OCI-LY7 (cell line): ENCODE results near the gene KCNMA1. TPM values are rescaled to one million over a fixed set of nuclear protein-coding genes. Genes with fewer than 3 reads are reported as not detected.

Source experiments
- BruUV-seq: library from RNA; stranded (reverse); fragments of 400-500 nt; replicated peaks from 2 replicates; lab custom pipeline; 2021; lab: Mats Ljungman, UMichigan
- CTCF ChIA-PET: fragments of 300-600 bp; sonication (Branson Sonifier 250); formaldehyde crosslinking; loops from one replicate; lab custom pipeline; 2022; ENCODE audit warnings: antibody characterized with exemption; ENCODE audit not compliant: unreplicated experiment; lab: Charles Lee
- POLR2A ChIA-PET: fragments of 300-600 bp; sonication (Branson Sonifier 250); formaldehyde crosslinking; loops from one replicate; lab custom pipeline; 2022; ENCODE audit warnings: antibody characterized with exemption; lab: Charles Lee
- DNase-seq: peaks from one replicate; pipeline ENCODE4 v3.0.0-alpha.2; 2015; ENCODE audit warnings: low spot score
- H2AFZ ChIP-seq: fragments of 200-600 bp; sonication (generic), shearing (Covaris generic); 2 replicates; pipeline ENCODE4 v1.6.1; 2014; ENCODE audit warnings: mild to moderate bottlenecking, antibody characterized with exemption, low read length, moderate library complexity
- H3K27ac ChIP-seq: fragments of 200-600 bp; sonication (generic); 2 replicates; pipeline ENCODE4 v1.5.1; 2014; ENCODE audit warnings: mixed run types, low read depth, mild to moderate bottlenecking, moderate library complexity, low read length, inconsistent platforms; ENCODE audit not compliant: poor library complexity, severe bottlenecking
- H3K36me3 ChIP-seq: fragments of 200-600 bp; sonication (generic); 2 replicates; pipeline ENCODE4 v1.6.1; 2014; ENCODE audit warnings: mild to moderate bottlenecking, antibody characterized with exemption, low read length, moderate library complexity, mixed read lengths; ENCODE audit not compliant: insufficient read depth
- H3K4me1 ChIP-seq: fragments of 200-600 bp; sonication (generic); 2 replicates; pipeline ENCODE4 v1.5.1; 2014; ENCODE audit warnings: mild to moderate bottlenecking, low read length; ENCODE audit not compliant: insufficient read depth, poor library complexity, severe bottlenecking
- H3K4me2 ChIP-seq: fragments of 200-600 bp; sonication (generic); 2 replicates; pipeline ENCODE4 v1.6.1; 2014; ENCODE audit warnings: mild to moderate bottlenecking, low read length
- H3K4me3 ChIP-seq: fragments of 200-600 bp; sonication (generic); 2 replicates; pipeline ENCODE4 v1.5.1; 2014; ENCODE audit warnings: mild to moderate bottlenecking, low read depth, low read length; ENCODE audit not compliant: poor library complexity, severe bottlenecking
- H3K79me2 ChIP-seq: fragments of 200-600 bp; sonication (generic); 2 replicates; pipeline ENCODE4 v1.6.1; 2016; ENCODE audit warnings: low read depth, mild to moderate bottlenecking, low read length, moderate library complexity, mixed read lengths; ENCODE audit not compliant: insufficient read depth
- H3K9me2 ChIP-seq: fragments of 200-600 bp; sonication (generic); 2 replicates; pipeline ENCODE4 v1.6.1; 2016; ENCODE audit warnings: mild to moderate bottlenecking, low read length, mixed read lengths; ENCODE audit not compliant: insufficient read depth
- H3K9me3 ChIP-seq: fragments of 200-600 bp; sonication (generic); 2 replicates; pipeline ENCODE4 v1.6.1; 2014; ENCODE audit warnings: mild to moderate bottlenecking, mixed run types, low read length, mixed read lengths
- H4K20me1 ChIP-seq: fragments of 200-600 bp; sonication (generic); 2 replicates; pipeline ENCODE4 v1.6.1; 2014; ENCODE audit warnings: mild to moderate bottlenecking, antibody characterized with exemption, low read length, moderate library complexity, mixed read lengths; ENCODE audit not compliant: insufficient read depth
- EZH2phosphoT487 ChIP-seq: fragments of 200-600 bp; sonication (generic); IDR thresholded peaks from 2 replicates; pipeline ENCODE4 v1.6.1; 2018; ENCODE audit warnings: low read depth, borderline replicate concordance, mild to moderate bottlenecking, mixed run types, antibody characterized with exemption, low read length, moderate library complexity, mixed read lengths
- intact Hi-C: fragments of 100-400 bp; cut with micrococcal nuclease; formaldehyde crosslinking; loops from one replicate; pipeline ENCODE4 v1.10.0; 2022; ENCODE audit not compliant: unreplicated experiment
- total RNA-seq, 2 experiments: library from RNA; depleted of rRNA in 1 of 2; stranded (reverse); fragments of >200 nt in 1 of 2; shearing (Covaris generic) in 1 of 2; gene quantifications; 2 replicates each; pipeline ENCODE4 v1.2.3, GENCODE V29; 2014 to 2022
- TF ChIP-seq, protein P1 (sequence below): fragments of 200-600 bp; sonication (generic); conservative IDR thresholded peaks from 2 replicates; pipeline ENCODE4 v1.5.1; 2014; ENCODE audit warnings: mild to moderate bottlenecking, antibody characterized with exemption, low read length, moderate library complexity, mixed read lengths

Gene KCNMA1
- total RNA-seq, 2 experiments from 2014 or later: not detected

DNA sequence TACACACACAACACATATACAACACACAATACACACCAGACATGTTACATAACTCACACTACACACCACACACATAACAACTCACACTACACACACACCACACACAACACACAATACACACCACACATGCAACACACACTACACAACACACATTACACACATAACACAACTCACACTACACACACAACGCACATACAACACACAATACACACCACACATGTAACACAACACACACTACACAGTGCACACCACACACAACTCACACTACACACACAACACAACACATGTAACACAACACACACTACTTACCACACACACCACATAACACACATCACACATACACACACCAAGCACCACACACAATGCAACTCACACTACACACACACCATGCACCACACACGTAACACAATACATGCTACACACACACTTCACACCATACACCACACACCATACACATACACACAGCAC lies 166.5 kb downstream of the KCNMA1 start:
- ChIA-PET POLR2A (no interaction called here), CTCF (no interaction called here)
- no peaks in the 10 kb centered on the region for H3K36me3 ChIP-seq
- no peaks in the 10 kb centered on the region; the same call in 1 of the 2 replicates for H3K9me3 ChIP-seq
- no peak for DNase-seq
- H3K4me1 ChIP-seq: no peaks in the 10 kb centered on the region
- no peak overlapping the region for H2AFZ ChIP-seq
- H3K9me2 ChIP-seq: no peaks in the 10 kb centered on the region
- TF ChIP-seq EZH2phosphoT487: no peak
- TF ChIP-seq, protein P1, sequence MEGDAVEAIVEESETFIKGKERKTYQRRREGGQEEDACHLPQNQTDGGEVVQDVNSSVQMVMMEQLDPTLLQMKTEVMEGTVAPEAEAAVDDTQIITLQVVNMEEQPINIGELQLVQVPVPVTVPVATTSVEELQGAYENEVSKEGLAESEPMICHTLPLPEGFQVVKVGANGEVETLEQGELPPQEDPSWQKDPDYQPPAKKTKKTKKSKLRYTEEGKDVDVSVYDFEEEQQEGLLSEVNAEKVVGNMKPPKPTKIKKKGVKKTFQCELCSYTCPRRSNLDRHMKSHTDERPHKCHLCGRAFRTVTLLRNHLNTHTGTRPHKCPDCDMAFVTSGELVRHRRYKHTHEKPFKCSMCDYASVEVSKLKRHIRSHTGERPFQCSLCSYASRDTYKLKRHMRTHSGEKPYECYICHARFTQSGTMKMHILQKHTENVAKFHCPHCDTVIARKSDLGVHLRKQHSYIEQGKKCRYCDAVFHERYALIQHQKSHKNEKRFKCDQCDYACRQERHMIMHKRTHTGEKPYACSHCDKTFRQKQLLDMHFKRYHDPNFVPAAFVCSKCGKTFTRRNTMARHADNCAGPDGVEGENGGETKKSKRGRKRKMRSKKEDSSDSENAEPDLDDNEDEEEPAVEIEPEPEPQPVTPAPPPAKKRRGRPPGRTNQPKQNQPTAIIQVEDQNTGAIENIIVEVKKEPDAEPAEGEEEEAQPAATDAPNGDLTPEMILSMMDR: no peak
- no peaks in the 10 kb centered on the region for H3K79me2 ChIP-seq
- intact Hi-C loops: no loop called here
- no peaks in the 10 kb centered on the region for H4K20me1 ChIP-seq
- BruUV-seq: no TSS peak
- H3K4me2 ChIP-seq: no peak overlapping the region
- no peak overlapping the region for H3K4me3 ChIP-seq
- H3K27ac ChIP-seq: no peak overlapping the region

DNA sequence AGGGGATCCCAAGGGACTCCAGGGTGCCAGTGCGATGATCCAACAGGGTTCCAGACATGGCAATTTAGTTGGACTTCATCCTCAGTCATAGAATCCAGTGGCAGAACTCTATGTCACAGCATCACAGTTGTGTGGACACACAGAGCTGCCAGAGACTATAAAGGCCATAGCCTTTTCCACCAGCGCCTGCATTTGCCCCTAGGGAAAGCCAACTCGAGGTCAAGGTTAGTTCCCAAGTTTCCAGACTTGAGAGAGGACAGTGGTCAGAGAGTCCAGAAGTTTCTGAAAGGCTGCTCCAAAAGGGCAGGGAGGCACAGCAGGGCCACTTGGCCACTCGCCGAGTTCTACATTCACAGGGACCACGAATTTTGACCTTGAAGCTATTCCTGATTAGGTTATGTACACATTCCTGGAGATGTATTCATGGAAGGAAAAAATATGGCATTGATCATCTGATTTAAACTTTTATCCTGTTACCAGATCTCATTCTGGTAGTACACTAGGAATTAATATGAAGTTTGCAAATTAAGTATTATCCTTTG lies 170.1 kb downstream of the KCNMA1 start:
- POLR2A ChIA-PET: no interaction called here
- DNase-seq: no peak
- H3K36me3 ChIP-seq: no peaks in the 10 kb centered on the region
- no TSS peak for BruUV-seq
- no peak overlapping the region for H3K4me3 ChIP-seq
- no peak for TF ChIP-seq EZH2phosphoT487
- TF ChIP-seq, protein P1: no peak
- intact Hi-C loops: no loop called here
- no peaks in the 10 kb centered on the region for H3K4me1 ChIP-seq
- no peak overlapping the region for H3K27ac ChIP-seq
- no peaks in the 10 kb centered on the region; the same call in 1 of the 2 replicates for H3K9me3 ChIP-seq
- H3K4me2 ChIP-seq: no peak overlapping the region
- CTCF ChIA-PET: no interaction called here
- no peaks in the 10 kb centered on the region for H3K9me2 ChIP-seq
- H2AFZ ChIP-seq: no peak overlapping the region
- H3K79me2 ChIP-seq: no peaks in the 10 kb centered on the region
- no peaks in the 10 kb centered on the region for H4K20me1 ChIP-seq

GRCh38 chr10:77463967-77464745 lies 173.5 kb downstream of the KCNMA1 start:
- Histone ChIP-seq H3K4me1 (no peaks in the 10 kb centered on the region), H3K79me2 (no peaks in the 10 kb centered on the region), H3K36me3 (no peaks in the 10 kb centered on the region), H3K9me3 (no peaks in the 10 kb centered on the region), H3K4me3 (no peak overlapping the region), H4K20me1 (no peaks in the 10 kb centered on the region), H2AFZ (no peak overlapping the region), H3K9me2 (no peaks in the 10 kb centered on the region), H3K4me2 (no peak overlapping the region), H3K27ac (no peak overlapping the region)
- POLR2A ChIA-PET: no interaction called here
- TF ChIP-seq, protein P1: no peak
- TF ChIP-seq EZH2phosphoT487: no peak
- BruUV-seq: no TSS peak
- no peak for DNase-seq
- CTCF ChIA-PET: no interaction called here
- intact Hi-C loops: no loop called here
